OCI-LY1 (cell line): ENCODE results near the gene SLC45A1.

Experiments used
- H2AFZ ChIP-seq: fragments of 200-600 bp; sonication (generic), shearing (Covaris generic); 2 replicates; pipeline ENCODE4 v1.6.0; 2014; ENCODE audit warnings: antibody characterized with exemption, mild to moderate bottlenecking, low read length
- H3F3A ChIP-seq: fragments of 200-600 bp; sonication (generic), shearing (Covaris generic); 2 replicates; pipeline ENCODE4 v1.6.0; 2014; ENCODE audit warnings: mild to moderate bottlenecking, antibody characterized with exemption, low read length, moderate library complexity; ENCODE audit not compliant: insufficient read depth
- H3K27ac ChIP-seq: fragments of 200-600 bp; sonication (generic); 2 replicates; pipeline ENCODE4 v1.5.1; 2014; ENCODE audit warnings: low read length, mixed run types, mild to moderate bottlenecking, low read depth; ENCODE audit not compliant: poor library complexity, severe bottlenecking
- H3K27me3 ChIP-seq: fragments of 200-600 bp; sonication (generic); 2 replicates; pipeline ENCODE4 v1.6.0; 2014; ENCODE audit warnings: antibody characterized with exemption, mild to moderate bottlenecking, low read length, moderate library complexity; ENCODE audit not compliant: insufficient read depth
- H3K36me3 ChIP-seq: fragments of 200-600 bp; sonication (generic); 2 replicates; pipeline ENCODE4 v1.6.1; 2014; ENCODE audit warnings: mild to moderate bottlenecking, antibody characterized with exemption, low read length, moderate library complexity, mixed read lengths; ENCODE audit not compliant: insufficient read depth
- H3K4me1 ChIP-seq: fragments of 200-600 bp; sonication (generic); 2 replicates; pipeline ENCODE4 v1.5.1; 2014; ENCODE audit warnings: mild to moderate bottlenecking, low read length, moderate library complexity; ENCODE audit not compliant: insufficient read depth, severe bottlenecking
- H3K4me2 ChIP-seq: fragments of 200-600 bp; sonication (generic), shearing (Covaris generic); 2 replicates; pipeline ENCODE4 v1.6.1; 2014; ENCODE audit warnings: low read length
- H3K4me3 ChIP-seq: fragments of 200-600 bp; sonication (generic); 2 replicates; pipeline ENCODE4 v1.5.1; 2014; ENCODE audit warnings: low read length, low read depth, mild to moderate bottlenecking, mixed read lengths; ENCODE audit not compliant: poor library complexity, severe bottlenecking
- H3K79me2 ChIP-seq: fragments of 200-600 bp; shearing (Covaris generic); 2 replicates; pipeline ENCODE4 v1.6.1; 2016; ENCODE audit warnings: mixed run types, low read length, mixed read lengths; ENCODE audit not compliant: insufficient read depth
- H3K9ac ChIP-seq: fragments of 200-600 bp; sonication (generic), shearing (Covaris generic); 2 replicates; pipeline ENCODE4 v1.6.1; 2014; ENCODE audit warnings: mild to moderate bottlenecking, low read length, mixed read lengths
- H3K9me2 ChIP-seq: fragments of 200-600 bp; sonication (generic), shearing (Covaris generic); 2 replicates; pipeline ENCODE4 v1.6.1; 2014; ENCODE audit warnings: low read depth, mild to moderate bottlenecking, low read length, mixed read lengths
- H3K9me3 ChIP-seq: fragments of 200-600 bp; shearing (Covaris generic); 2 replicates; pipeline ENCODE4 v1.6.1; 2014; ENCODE audit warnings: low read length, mixed read lengths
- H4K20me1 ChIP-seq: fragments of 200-600 bp; sonication (generic), shearing (Covaris generic); 2 replicates; pipeline ENCODE4 v1.6.0; 2016; ENCODE audit warnings: mild to moderate bottlenecking, low read length; ENCODE audit not compliant: insufficient read depth
- EZH2 ChIP-seq: fragments of 200-600 bp; sonication (generic), shearing (Covaris generic); IDR thresholded peaks from 2 replicates; pipeline ENCODE4 v1.8.0; 2017; ENCODE audit warnings: borderline replicate concordance, mixed run types, mild to moderate bottlenecking, antibody characterized with exemption, low read length, moderate library complexity, mixed read lengths
- TF ChIP-seq, protein P1 (sequence below): fragments of 200-600 bp; sonication (generic), shearing (Covaris generic); IDR thresholded peaks from 2 replicates; pipeline ENCODE4 v1.5.1; 2017; ENCODE audit warnings: mild to moderate bottlenecking, antibody characterized with exemption, low read length, moderate library complexity, mixed read lengths

Gene SLC45A1

GRCh38 chr1:8313231-8313630 lies 4.7 kb upstream of the SLC45A1 start:
- H3K79me2 ChIP-seq: no peaks in the 10 kb centered on the region
- no peaks in the 10 kb centered on the region for H3K9me2 ChIP-seq
- H3K9ac ChIP-seq: no peak overlapping the region
- no peak overlapping the region for H2AFZ ChIP-seq
- H3F3A ChIP-seq: no peaks in the 10 kb centered on the region
- H3K27me3 ChIP-seq: peaks cover 2% of the 10 kb centered on the region; the same call in 1 of the 2 replicates
- TF ChIP-seq, protein P1, sequence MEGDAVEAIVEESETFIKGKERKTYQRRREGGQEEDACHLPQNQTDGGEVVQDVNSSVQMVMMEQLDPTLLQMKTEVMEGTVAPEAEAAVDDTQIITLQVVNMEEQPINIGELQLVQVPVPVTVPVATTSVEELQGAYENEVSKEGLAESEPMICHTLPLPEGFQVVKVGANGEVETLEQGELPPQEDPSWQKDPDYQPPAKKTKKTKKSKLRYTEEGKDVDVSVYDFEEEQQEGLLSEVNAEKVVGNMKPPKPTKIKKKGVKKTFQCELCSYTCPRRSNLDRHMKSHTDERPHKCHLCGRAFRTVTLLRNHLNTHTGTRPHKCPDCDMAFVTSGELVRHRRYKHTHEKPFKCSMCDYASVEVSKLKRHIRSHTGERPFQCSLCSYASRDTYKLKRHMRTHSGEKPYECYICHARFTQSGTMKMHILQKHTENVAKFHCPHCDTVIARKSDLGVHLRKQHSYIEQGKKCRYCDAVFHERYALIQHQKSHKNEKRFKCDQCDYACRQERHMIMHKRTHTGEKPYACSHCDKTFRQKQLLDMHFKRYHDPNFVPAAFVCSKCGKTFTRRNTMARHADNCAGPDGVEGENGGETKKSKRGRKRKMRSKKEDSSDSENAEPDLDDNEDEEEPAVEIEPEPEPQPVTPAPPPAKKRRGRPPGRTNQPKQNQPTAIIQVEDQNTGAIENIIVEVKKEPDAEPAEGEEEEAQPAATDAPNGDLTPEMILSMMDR: no peak
- no peak for TF ChIP-seq EZH2
- no peaks in the 10 kb centered on the region for H3K9me3 ChIP-seq
- H3K27ac ChIP-seq: no peak overlapping the region
- no peaks in the 10 kb centered on the region for H3K36me3 ChIP-seq
- no peak overlapping the region for H3K4me3 ChIP-seq
- H3K4me1 ChIP-seq: peaks cover 6% of the 10 kb centered on the region
- H3K4me2 ChIP-seq: no peak overlapping the region
- H4K20me1 ChIP-seq: no peaks in the 10 kb centered on the region

- Histone ChIP-seq H3K79me2 (no peaks in the 10 kb centered on the region), H4K20me1 (no peaks in the 10 kb centered on the region), H3K9me2 (no peaks in the 10 kb centered on the region), H3K4me3 (no peak overlapping the region), H2AFZ (no peak overlapping the region), H3K9ac (no peak overlapping the region), H3K9me3 (no peaks in the 10 kb centered on the region), H3K4me1 (peaks cover 7% of the 10 kb centered on the region), H3K27me3 (peaks cover 7% of the 10 kb centered on the region; the same call in 1 of the 2 replicates), H3K36me3 (no peaks in the 10 kb centered on the region), H3F3A (no peaks in the 10 kb centered on the region), H3K4me2 (no peak overlapping the region), H3K27ac (no peak overlapping the region)
- TF ChIP-seq, protein P1: peak; percentile 59
- no peak for TF ChIP-seq EZH2
Observed at GRCh38 chr1:8314346-8315280, 3.3 kb upstream of the SLC45A1 start.

DNA sequence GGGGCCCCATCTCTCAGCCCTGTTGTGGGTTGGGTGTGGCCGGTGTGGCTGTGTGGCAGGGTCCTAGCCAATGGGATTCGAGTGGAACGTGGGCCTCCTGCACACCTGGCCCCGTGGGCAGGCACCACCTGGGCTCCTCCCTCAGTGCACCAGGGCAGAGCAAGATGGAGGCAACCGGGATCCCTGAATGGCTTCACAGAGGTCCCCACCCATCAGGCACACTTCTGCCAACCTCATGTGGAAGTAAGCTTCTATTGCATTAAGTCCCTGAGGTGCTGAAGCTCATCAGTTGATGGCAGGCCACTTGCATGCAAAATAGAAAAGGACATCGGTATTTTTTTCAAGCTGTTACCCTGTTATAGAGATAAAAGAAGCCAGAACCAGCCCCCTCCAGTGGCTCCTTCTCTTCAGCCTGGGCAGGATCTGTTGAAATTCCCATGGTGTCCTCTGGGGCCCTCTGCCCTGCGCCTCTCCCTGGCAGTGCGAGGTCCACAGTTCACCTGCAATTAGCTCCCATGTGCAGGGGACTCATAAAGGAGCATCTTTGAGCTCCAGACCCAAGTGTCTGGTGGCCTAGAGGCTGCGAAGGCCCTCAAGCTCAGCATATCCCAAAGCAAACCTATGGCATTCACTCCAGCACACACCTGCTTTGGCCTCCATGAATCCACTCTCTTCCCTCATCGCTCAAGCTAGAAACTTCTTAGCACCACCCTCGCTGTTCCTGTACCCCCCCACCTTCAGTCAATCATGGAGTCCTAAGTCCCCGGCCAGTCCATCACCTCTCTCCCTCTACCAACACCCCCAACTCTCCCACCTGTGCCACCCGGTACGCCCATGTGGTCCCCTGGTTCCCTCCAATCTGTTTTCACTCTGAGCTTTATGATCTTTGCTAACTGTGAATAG lies 2.1 kb upstream of the SLC45A1 start:
- Histone ChIP-seq H3K36me3 (no peaks in the 10 kb centered on the region), H3K27ac (no peak overlapping the region), H3K9me2 (no peaks in the 10 kb centered on the region), H3K79me2 (no peaks in the 10 kb centered on the region), H2AFZ (no peak overlapping the region), H3F3A (no peaks in the 10 kb centered on the region), H3K4me2 (no peak overlapping the region), H3K9ac (no peak overlapping the region), H3K27me3 (peaks cover 7% of the 10 kb centered on the region; the same call in 1 of the 2 replicates), H3K4me3 (no peak overlapping the region), H4K20me1 (no peaks in the 10 kb centered on the region), H3K4me1 (peaks cover 7% of the 10 kb centered on the region), H3K9me3 (no peaks in the 10 kb centered on the region)
- TF ChIP-seq EZH2: no peak
- TF ChIP-seq, protein P1: no peak
